Fibroblast of skin of left biceps (primary cell): Measurements from ENCODE around the gene ETS1.
A peak's percentile ranks its signal among the peaks of the same experiment; 100 is the strongest.

ENCODE experiments used
- DNase-seq, 2 experiments: peaks; one replicate each; pipeline ENCODE4 v3.0.0-alpha.2; 2013; ENCODE audit warnings: low read depth in 2 of 2

The ETS1 gene

DNA sequence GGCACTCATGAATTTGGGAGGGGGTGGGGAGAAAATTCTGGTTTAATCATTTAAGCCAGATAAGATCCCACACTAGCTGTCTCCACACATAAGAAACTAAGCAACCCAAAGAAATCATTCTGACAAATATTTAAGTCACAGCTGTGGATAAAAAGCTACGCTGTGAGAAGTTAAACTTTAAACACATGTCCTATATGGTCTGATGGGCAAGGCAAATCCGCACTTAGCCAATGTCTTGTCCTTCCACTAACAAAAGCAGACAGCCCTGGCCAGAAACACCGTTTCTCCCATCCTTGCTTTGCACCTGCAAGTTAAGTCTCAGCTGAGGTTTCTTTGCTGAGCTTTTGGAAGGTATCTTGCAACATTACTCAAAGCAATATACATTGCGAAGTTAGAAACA lies 68.0 kb downstream of the ETS1 start:
- no peak for DNase-seq

DNA sequence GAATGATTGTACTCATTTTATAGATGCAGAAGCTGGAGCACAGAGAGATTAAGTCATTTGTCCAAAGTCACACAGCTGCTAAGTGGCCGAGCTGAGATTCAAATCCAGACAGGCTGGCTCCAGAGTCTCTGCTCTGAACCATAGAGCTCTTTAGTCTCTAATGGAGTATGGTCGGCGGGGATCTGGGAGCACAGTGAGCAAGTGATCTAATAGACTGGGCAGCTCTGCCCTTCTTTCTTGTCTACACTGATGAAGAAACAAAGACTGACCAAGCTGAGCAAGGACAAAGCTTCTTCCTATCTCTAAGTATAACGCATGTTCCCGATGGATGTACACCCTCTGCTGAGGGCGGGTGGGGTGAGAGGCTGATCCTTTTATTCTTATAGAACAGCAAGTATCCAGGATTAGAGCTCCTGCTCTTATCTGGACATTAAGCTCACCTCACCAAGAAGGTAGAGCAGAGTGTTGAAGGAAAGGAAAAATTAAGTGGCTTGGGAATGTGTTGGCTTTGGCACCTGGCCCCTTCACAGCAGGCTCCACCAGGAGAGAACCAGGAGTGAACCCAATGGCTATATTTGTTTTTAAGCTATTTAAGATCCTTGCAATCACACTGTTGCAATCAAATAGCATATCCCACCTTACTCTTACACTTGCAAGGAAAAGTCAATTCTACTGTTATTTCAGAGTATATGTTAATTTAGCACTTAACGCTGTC lies 68.7 kb downstream of the ETS1 start:
- no peak for DNase-seq

DNA sequence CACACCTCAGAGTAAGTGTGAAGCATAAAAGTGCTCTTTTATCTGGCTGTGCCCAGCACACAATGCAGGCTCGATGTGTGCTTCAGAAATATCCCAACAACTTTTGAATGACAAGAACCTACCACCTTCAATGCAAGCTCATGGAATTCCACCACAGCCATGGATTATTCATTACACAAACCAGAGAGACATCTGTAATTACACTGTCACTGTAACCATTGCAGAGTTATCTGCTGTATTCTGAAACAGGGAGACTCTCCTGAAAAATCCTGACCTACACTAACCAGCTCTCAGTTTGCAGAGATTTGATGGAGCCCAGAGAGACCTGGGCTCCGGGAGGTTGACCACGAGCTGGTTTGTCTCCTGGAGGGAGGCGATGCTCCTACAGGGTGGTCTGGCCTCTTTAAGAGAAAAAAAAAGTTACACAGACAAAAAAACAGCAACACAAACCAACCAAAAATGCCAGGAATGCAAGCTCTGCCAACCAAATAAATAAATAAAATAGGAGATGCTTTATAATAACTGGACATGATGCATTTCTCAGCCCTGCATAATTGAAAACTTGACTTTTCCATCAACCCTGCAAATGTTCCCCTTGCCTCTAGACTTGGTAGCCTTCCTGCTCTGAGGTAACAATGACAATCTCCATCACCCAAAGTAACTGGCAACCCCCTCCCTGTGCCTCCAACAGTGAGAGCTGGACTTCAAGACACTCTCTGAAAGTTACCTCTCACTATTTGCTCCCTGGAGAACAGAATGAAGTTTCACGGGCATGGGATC lies 69.7 kb downstream of the ETS1 start:
- DNase-seq, result no peak

DNA sequence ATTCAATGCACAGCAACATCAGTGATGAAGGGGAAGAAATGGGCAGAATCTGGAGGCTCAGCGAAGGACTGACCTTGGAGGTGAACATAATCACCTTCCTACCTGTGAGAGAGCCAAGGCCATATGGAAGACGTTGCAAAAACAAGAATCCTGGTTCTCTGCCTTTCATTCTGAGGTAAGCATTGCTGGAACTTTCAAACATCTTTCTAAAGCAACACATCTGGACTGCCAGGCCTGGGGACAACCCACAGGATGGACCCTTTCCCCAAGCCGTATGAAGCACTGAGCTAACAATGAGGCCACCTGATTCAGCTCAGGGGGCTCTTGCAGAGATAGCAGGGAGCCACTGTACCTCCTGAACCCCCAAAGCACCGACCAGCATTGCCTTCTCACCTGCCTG lies 70.5 kb downstream of the ETS1 start:
- no peak for DNase-seq

DNA sequence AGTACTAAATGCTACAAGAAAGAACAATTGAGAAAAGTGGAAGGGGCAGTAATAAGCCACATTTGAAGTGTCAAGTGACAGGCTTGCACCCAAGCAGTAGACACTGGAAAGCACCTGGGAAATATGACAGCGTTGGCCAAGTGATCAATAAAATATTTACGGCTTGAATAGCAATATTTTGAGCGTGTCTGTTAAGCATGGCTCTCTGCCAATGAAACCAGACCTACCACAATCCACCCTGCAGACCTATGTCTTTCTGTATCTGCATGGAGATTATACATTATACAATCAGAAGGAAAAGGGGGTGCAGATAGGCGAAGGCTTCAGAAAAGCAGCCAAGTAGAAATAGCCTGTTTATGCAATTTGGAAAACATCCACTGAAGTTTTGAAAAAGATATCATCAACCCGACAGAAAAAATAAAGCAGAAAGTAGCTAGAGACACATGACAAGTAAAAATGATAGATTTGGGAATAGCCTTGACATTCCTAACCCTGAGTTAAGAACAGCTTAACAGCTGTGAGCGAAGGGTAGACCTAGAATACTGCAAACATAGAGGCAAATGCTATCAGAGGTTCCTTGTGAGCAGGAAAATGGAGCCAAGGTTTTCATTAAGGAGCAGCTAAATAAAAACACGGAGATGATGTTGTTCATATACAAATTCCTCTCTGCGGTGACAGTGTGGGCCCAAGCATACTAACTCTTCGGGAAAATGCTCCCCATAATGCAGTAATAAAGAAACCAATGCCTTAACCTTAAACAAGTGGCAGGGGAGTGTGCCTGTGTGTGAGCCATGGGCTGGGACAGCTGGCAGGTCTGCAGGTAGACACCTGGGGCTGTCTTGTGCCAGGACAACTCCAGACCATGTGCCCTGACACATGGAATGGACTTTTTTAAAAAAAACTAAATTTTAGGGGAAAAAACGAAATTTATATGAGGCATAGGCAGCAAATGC lies 71.3 kb downstream of the ETS1 start:
- no peak for DNase-seq

DNA sequence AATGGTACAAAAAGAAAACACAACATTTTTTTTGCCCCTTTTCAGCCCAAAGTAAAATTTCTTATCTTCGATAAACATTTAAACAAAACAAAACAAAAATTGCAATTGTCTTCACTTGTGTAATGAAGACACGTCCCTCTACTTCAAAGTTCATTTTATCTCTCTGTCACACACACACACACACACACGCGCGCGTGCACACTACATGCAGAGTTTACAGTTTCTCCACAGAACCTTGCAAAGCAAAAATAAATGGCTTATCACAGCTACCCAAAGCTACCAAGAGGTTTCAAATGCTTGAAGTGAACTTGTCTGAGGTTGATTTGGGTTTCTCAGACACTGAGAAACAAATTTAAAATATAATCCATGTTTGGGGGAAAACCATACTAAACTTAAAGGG lies 72.3 kb downstream of the ETS1 start:
- DNase-seq, result no peak

DNA sequence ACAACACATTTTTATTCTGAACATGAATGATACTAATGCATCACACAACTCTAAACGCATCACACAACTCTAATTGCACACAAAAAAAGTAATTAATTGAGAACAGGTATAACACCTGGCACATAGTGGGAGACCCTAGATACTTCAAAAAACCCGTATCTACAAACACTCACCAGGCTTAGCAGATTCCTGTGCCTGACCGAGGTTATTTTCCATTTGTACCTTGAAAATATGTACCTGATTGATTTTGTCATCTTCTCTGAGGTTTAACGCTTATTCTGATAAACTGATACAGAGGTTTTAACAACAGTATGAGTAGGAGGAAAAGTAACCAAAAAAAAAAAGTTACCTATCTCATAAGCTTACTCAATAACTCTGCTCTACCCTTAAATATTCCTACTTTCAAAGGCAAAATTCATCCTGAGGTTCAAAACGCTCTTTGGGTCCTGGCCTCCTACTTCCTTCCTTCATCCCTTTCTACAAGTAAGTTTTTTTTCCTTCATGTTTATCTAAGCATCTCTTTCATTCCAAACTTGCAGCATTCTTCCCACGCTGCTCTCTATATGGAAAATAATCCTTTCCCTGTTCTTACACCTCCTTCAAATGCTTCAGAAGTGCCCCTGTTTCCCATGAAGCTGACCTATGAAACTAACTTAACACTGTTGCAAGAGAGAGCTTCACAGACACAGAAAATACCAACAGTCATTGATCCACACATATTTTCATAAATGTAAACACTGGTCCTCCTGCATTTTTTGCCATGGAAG lies 73.3 kb downstream of the ETS1 start:
- DNase-seq, result no peak

DNA sequence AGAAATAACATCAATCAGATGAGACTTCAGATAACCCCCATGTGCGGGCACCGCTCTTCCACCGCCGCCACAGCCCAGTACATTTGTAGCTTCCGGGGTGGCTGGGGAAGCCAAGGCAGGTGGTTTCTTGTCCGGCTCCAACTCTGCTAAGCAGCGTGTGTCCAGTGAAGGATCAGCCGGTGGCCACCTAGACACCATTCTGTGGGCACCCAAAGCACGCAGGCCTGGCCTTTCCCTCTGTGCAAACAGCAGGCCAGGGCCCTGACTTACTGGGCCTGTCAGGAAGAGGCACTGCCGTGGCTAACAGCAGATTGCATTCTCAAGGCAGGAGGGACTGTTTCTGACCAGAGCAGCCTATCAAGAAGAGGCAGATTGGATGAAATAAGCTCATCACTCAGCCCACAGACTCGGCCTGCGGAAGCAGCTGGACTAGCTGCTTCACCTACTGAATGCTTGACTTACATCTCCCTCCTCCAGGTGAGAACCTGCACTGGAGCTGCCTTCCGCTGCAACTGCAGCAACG lies 74.8 kb downstream of the ETS1 start:
- DNase-seq, result no peak

DNA sequence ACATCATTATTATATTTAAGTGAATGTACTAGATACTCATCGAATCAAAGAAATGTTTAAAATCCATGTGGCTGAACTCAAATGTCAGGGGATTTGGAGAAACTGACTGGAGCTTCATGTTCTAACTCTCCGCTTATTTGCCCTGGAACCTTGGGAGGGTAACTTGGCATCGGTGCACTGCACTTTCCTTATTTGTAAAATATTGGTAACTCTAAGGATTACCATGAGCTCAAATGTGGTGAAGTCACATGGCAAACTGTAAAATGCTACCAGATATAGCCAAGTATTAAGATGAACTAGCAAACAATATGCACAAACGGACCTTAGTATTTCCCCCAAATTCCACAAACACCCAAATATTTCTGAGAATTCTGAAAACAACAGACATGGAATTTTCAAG lies 75.6 kb downstream of the ETS1 start:
- DNase-seq, result no peak

DNA sequence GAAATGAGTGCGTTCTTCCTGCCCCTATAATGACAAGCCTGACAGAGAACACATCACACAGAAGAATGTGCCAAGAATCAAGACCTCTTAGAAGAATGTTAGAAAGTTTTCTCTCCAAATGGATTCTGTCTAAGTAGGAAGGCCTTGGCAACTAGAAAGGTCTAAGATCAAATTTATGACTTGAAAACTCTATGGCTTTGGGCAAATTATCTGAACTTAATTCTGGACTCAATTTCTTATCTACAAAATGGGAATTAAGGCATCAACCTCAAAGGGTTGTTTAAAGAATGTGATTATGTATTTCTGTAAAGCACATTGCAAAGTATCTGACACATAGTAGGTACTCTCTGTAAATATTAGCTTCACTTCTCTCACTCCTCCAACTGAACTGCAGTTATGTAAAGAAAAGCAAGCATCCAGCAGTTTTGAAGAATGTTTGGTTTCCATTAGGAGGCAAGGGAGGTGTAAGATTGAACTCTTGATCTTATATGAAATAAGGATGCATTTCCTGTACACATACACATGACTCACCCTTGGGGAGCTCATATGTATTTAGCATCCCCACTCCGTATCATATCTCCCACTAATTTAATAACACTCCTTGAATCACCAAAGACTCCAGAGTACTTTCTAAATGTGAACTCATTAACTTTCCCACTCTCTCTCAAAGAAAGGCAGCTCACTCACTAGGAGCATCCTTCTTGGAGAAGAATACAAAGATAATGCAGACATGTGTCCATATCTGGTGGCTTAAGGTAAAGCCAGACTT lies 77.6 kb downstream of the ETS1 start:
- DNase-seq, result no peak

DNA sequence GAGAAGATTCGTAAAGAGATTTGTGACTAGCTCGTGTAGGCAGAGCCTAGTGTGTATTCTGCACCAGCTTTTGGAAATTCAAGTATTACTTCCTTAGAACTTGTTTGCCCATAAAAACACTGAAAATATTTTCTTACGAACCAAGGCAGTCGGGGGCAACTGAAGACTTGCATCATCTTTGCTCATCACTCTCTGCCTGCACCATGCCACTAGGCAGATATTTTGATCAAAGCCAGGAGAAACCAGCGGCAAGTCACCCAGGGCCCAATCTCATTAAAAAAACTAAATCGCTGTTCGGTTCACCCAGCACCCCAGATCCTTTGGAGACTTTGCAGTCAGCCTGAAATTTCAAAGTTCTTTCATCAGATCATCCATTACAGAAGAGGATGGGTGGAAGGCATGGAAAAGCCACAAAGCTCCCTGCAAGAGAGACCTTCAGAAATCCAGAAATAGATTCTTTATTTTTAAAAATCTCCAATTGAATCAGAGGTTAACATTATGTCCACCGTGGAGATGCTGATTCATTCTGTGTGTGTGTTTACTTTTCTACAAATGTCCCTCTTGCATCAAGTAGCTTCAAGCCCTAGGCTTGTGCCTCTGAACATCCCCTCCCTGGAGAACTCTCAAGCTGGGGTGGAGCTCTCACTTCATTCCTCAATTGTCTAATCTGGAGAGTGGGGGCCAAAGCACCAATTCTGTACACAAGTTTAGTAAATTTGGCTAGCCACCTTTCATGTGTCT lies 78.4 kb downstream of the ETS1 start:
- DNase-seq, result no peak

DNA sequence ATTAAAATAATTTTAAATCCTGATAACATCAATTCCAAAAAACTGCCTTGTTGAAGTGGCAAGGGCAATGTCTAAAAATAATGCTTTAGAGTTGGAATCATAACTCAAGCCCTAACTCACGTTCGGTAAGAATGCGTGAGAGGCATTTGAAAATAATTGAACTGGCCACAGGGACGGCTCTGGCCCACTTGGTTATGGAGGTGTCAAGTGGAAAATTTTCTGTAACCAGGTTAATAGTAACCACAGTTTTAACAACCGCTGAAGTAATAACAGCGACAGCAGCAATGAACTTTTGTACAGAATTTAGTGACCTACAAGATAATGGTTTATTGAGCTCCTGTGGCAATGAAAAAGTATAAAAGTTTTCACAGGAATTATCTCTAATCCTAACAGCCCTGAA lies 79.4 kb downstream of the ETS1 start:
- DNase-seq, result no peak

DNA sequence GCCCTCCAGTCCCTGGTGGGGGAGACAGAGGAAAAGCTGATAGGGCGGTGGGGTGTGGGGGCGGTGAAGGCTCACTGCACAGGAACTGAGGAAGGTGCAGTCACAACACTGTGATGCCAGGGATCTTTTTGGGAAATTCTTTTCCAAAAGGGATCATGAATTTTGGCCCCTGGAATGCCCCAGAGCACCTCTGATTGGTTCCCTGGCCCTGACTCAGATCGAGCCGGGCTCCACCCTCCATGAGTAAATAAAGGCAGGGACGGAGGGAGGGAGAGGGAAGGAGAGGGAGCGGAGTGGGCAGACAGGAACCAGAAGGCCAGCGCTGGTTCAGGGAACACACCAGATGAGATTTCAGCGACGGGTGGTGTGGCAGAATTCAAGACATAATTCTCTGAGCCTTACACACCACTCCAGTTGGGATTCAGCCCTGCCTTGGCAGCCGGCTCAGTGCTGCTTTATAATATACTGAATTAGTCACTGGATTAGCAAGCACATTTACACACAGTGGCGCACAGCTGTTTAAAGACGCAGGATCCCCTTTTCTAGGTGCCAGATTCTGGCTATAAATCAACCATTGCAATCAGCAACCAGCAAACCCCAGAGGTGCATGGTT lies 80.3 kb downstream of the ETS1 start:
- DNase-seq, result peak; percentile 87 to 89

DNA sequence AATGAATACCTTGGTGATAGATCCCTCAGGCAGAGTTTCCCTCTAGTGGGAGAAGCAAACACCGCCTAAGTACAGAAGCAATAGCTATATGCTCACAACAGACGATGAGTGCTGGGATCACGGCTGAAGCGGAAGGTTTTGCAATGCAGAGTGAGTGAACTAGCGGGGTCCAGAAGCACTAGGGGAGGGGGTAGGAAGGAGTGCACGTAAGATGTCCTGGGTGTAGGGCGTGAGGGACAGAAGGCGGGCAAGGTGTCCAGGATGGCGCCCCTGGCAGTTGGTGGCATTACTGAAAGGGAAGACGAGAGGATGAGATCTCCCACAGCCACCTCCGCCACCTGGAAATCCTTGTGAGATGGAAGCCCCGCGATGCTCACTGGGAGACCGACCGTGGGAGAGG lies 81.0 kb downstream of the ETS1 start:
- DNase-seq, result no peak

DNA sequence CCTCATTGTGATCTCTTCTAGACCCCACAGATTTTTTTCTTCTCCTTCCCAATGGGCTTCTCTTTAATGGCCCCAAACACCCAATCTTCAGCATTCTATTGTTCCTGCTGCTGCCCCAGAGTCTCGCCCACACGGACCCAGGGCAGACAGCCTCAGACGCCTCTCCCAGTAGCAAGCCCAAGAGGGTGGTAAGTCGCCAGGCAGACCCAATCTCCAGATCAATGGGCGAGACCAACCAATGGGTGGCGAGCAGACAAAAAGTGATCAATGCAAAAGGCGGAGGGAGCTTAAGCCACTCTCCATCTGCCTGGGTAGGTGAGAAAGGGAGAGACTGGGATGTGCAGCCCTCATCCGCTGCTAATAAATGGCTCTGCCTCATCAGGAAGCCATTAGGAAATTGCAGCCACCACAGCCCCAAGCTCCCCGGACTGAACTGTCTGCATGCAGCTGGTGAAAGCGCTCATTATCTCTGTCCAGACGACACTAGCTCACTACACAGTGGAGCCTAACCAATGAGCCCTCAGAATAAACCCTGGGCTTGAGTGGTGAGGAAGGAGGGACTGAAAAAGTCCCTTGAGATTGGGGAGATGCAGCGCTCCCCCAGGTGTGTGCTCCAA lies 81.8 kb downstream of the ETS1 start:
- no peak for DNase-seq

DNA sequence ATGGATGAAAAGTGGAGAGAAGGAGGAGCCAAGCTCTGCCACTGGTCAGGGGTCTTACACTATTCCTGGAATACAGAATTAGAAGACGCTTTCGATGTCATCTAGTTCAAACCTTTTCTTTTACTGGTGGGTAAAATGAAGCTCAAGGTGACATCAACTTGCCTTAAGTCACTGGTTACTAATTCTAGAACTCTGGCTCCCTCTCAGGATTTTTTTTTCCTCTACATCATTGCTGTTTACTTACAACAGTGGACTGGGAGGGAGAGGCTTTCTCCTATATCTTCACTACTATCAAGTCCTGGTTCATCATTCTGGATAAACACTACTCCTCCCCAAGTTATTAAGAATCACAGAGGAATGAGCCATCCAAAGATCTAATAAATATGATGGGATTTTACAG lies 82.9 kb downstream of the ETS1 start:
- no peak for DNase-seq

DNA sequence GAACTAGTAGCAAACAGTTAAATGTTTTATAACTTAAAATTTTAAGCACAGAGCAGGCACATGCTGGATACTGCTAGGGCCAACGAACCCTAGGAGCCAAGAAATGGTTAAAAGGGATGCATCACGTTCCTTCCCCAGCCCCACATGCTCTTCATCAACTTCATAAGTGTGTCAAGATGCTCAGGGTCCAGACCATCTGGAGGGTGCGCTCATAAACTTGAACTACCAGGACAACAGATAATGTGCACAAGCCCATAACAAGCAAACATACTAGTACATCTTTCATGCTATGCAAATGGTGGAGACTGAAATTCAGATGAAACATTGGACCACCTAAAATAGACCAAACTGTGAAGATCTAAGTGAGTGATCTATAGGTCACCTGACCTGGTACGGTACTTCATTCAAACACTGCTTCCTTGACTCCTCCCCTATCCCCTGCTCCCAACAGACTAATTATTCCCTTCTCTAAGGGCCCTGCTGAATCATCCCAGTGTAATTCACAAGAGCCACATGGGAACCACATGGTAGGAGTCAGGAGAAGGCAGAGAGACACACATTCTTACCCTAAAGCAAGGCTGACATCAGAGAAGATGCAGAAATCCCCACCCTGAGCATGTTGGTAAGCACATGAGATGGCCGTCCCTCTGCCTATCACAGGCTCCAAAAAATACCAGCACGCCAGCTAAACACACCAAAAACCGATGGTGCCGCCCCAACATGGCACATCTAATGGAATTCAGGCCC lies 83.9 kb downstream of the ETS1 start:
- DNase-seq, result peak; percentile 87 to 88

DNA sequence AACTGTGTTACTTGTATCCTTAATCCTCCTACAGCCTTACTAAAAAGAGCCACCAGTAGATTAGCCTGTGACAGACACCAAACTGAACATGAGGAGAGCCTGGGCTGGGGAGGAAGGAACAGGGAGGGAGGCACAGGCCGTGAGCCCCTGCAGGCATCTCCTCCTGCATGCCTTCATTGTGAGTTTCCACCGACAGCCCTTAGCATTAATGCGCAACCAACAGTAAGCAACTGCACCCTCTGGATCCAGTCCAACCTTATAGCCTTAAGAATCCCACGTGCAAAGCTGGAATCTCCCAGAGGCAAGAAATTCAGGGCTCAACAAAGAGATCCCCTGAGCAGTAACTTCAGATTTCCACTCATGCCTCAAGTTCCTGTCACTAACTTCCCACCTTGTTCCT lies 84.6 kb downstream of the ETS1 start:
- DNase-seq, result peak; percentile 84
